Measurements from ENCODE around the gene NLK. TPM values are rescaled to one million over a fixed set of nuclear protein-coding genes. Genes with fewer than 3 reads are reported as not detected.

Gene NLK
- total and polyA plus RNA-seq, 10 of the 15 experiments (the other 5 are each of a cell fraction or from before 2014, with no cell fraction given), result 5.0 to 22.9 (median 15.0) TPM

GRCh38 chr17:27995554-27995953 lies 46.9 kb upstream of the NLK start:
- Histone ChIP-seq H3K79me2 (ENCODE audit: control insufficient read depth, insufficient read depth, low read length) (no peaks in the 10 kb centered on the region), H3K27ac (ENCODE audit: control insufficient read depth, insufficient read depth) (no peak overlapping the region), H3K9ac (ENCODE audit: control insufficient read depth, insufficient read depth, low read length) (no peak overlapping the region), H3K4me3 (no peak overlapping the region), H3K9me3 (replicated peaks; ENCODE audit: control insufficient read depth, insufficient read depth, low read length) (no peaks in the 10 kb centered on the region), H3K4me2 (ENCODE audit: control insufficient read depth, insufficient read depth) (no peak overlapping the region), H4K20me1 (ENCODE audit: control insufficient read depth, insufficient read depth) (no peaks in the 10 kb centered on the region), H3K36me3 (ENCODE audit: control insufficient read depth in 2 of 2, insufficient read depth in 2 of 2, low read length in 1 of 2) (no peaks in the 10 kb centered on the region), H3K27me3 (replicated peaks in 1 of 2; ENCODE audit: control insufficient read depth in 2 of 2, insufficient read depth in 2 of 2, low read length in 1 of 2) (peaks cover 1 to 2% of the 10 kb centered on the region in 2 experiments; a peak in 2 of 4 replicates), H3K4me1 (ENCODE audit: control insufficient read depth, insufficient read depth, low read length) (no peaks in the 10 kb centered on the region), H2AFZ (ENCODE audit: control insufficient read depth, low read depth, low read length) (no peak overlapping the region)
- BruUV-seq (replicated peaks), result no TSS peak
- in situ Hi-C loops (cut with MboI), result no loop called here
- ChIA-PET SMC1A (ENCODE audit: uncharacterized antibody, unreplicated experiment) (no interaction called here), CTCF (no interaction called here), RAD21 (ENCODE audit: unreplicated experiment) (no interaction called here), POLR2A (no interaction called here)
- ATAC-seq (no peak), DNase-seq (ENCODE audit: low read depth, low spot score) (no peak), FAIRE-seq (no peak)
- 0% methylated on average over 1 of the region's 1 CpG for WGBS (ENCODE audit: insufficient coverage, insufficient replicate concordance, low lambda C conversion rate, missing lambda C conversion rate)
- TF ChIP-seq JUND (IDR thresholded peaks at IDR 0.05; ENCODE audit: low read depth, low read length) (no peak), USF1 (IDR thresholded peaks at IDR 0.05; ENCODE audit: borderline replicate concordance, extremely low read length, insufficient read depth, low read depth, low read length) (no peak), MXI1 (IDR thresholded peaks at IDR 0.05; ENCODE audit: low read depth, low read length) (no peak), FOXM1 (IDR thresholded peaks at IDR 0.05; ENCODE audit: low read depth, low read length) (no peak)
- intact Hi-C loops (cut with micrococcal nuclease; ENCODE audit: unreplicated experiment), result no loop called here

GRCh38 chr17:27996202-27997043 lies 46.1 kb upstream of the NLK start:
- ATAC-seq (no peak), DNase-seq (ENCODE audit: low read depth, low spot score) (no peak), FAIRE-seq (no peak)
- BruUV-seq (replicated peaks), result no TSS peak
- Histone ChIP-seq H3K27me3 (replicated peaks in 1 of 2; ENCODE audit: control insufficient read depth in 2 of 2, insufficient read depth in 2 of 2, low read length in 1 of 2) (peaks cover 0 to 2% of the 10 kb centered on the region in 2 experiments; a peak in 1 of 4 replicates), H2AFZ (ENCODE audit: control insufficient read depth, low read depth, low read length) (no peak overlapping the region), H3K36me3 (ENCODE audit: control insufficient read depth in 2 of 2, insufficient read depth in 2 of 2, low read length in 1 of 2) (no peaks in the 10 kb centered on the region), H3K4me3 (no peak overlapping the region), H3K79me2 (ENCODE audit: control insufficient read depth, insufficient read depth, low read length) (no peaks in the 10 kb centered on the region), H3K4me2 (ENCODE audit: control insufficient read depth, insufficient read depth) (no peak overlapping the region), H3K9me3 (replicated peaks; ENCODE audit: control insufficient read depth, insufficient read depth, low read length) (no peaks in the 10 kb centered on the region), H3K27ac (ENCODE audit: control insufficient read depth, insufficient read depth) (no peak overlapping the region), H4K20me1 (ENCODE audit: control insufficient read depth, insufficient read depth) (no peaks in the 10 kb centered on the region), H3K4me1 (ENCODE audit: control insufficient read depth, insufficient read depth, low read length) (no peaks in the 10 kb centered on the region), H3K9ac (ENCODE audit: control insufficient read depth, insufficient read depth, low read length) (no peak overlapping the region)
- CTCF ChIA-PET, result no interaction called here
- TF ChIP-seq MYB (IDR thresholded peaks at IDR 0.05; ENCODE audit: borderline replicate concordance, low read depth, low read length) (no peak), ESRRA (IDR thresholded peaks at IDR 0.05; ENCODE audit: low read length) (no peak), SMC3 (IDR thresholded peaks at IDR 0.05; ENCODE audit: borderline replicate concordance, low read length) (no peak), TCF12 (IDR thresholded peaks at IDR 0.05; ENCODE audit: low read depth, low read length) (no peak)
- RAD21 ChIA-PET (ENCODE audit: unreplicated experiment), result no interaction called here
- intact Hi-C loops (cut with micrococcal nuclease; ENCODE audit: unreplicated experiment) (no loop called here), in situ Hi-C loops (cut with MboI) (no loop called here)
- WGBS (ENCODE audit: insufficient coverage, insufficient replicate concordance, low lambda C conversion rate, missing lambda C conversion rate), result 51% methylated on average over 12 of the region's 12 CpGs
- SMC1A ChIA-PET (ENCODE audit: uncharacterized antibody, unreplicated experiment), result no interaction called here
- POLR2A ChIA-PET, result interaction anchor here (0.5 to 0.6 kb wide), 2 partner anchors 64 to 264 kb away, joined by 5 to 8 read pairs; no protein-coding TSS in a partner anchor

All from GM12878 (cell line).